ENCODE data around the gene ATP5IF1. TPM values are rescaled to one million over a fixed set of nuclear protein-coding genes. Genes with fewer than 3 reads are reported as not detected.
A peak's percentile ranks its signal among the peaks of the same experiment; 100 is the strongest.

ATP5IF1 gene
- total RNA-seq, 1 experiment from 2014 or later = 169 TPM

- TF ChIP-seq REST (IDR thresholded peaks at IDR 0.05; ENCODE audit: low read depth) = no peak
- no peak for TF ChIP-seq CEBPB (IDR thresholded peaks at IDR 0.05; ENCODE audit: low read depth)
- no peak for TF ChIP-seq EGR1 (IDR thresholded peaks at IDR 0.05; ENCODE audit: low read depth)
These were observed 2.7 kb upstream of the ATP5IF1 start (continued) for GRCh38 chr1:28233264-28233606.

- Histone ChIP-seq H3K9me2 (ENCODE audit: insufficient read depth) (no peaks in the 10 kb centered on the region), H3K36me3 (ENCODE audit: control insufficient read depth in 1 of 2, insufficient read depth in 2 of 2, low read length in 2 of 2) (peaks cover 3 to 8% of the 10 kb centered on the region in 2 experiments; a peak in 1 of 4 replicates), H3K4me1 (ENCODE audit: control insufficient read depth in 1 of 2, insufficient read depth in 2 of 2, low read length in 2 of 2) (peaks cover 9 to 24% of the 10 kb centered on the region in 2 experiments), H4K20me1 (ENCODE audit: insufficient read depth) (no peaks in the 10 kb centered on the region), H3K4me3 (replicated peaks in 1 of 2; ENCODE audit: low read depth in 1 of 2, low read length in 2 of 2) (peak overlapping the region; percentile 83), H3K79me2 (ENCODE audit: insufficient read depth, low read length) (peaks cover 35% of the 10 kb centered on the region), H3K27me3 (ENCODE audit: insufficient read depth, low read length) (no peaks in the 10 kb centered on the region), H3K4me2 (ENCODE audit: low read length) (peak overlapping the region; percentile 93), H3K9ac (ENCODE audit: low read length) (peak overlapping the region; percentile 84), H3K27ac (ENCODE audit: low read depth, low read length) (peak overlapping the region; percentile 72), H2AFZ (ENCODE audit: low read depth, low read length, poor library complexity, severe bottlenecking) (no peak overlapping the region), H3K9me3 (ENCODE audit: control insufficient read depth in 1 of 2, insufficient read depth in 1 of 2, low read depth in 1 of 2, low read length in 2 of 2) (no peaks in the 10 kb centered on the region)
- DNase-seq (ENCODE audit: low read depth, low spot score) (no peak), ATAC-seq (no peak)
- intact Hi-C loops (cut with micrococcal nuclease) = no loop called here
- POLR2A ChIA-PET = interaction anchor here (1.0 to 6.4 kb wide), 3 partner anchors 11 to 133 kb away, joined by 3 to 61 read pairs (median 3); partner anchors contain the start of gene PHACTR4
- BruUV-seq (replicated peaks) = no TSS peak
- no peak for TF ChIP-seq ZFX (IDR thresholded peaks at IDR 0.05)
- TF ChIP-seq JUND (IDR thresholded peaks at IDR 0.05) = no peak
- RAD21 ChIA-PET (ENCODE audit: low non-redundant PET in 1 of 2, low total read pairs in 2 of 2, uncharacterized antibody in 2 of 2, unreplicated experiment in 2 of 2) = no interaction called here
- CTCF ChIA-PET = interaction anchor here (0.8 to 3.5 kb wide), 4 partner anchors 9 to 28 kb away, joined by 4 to 42 read pairs (median 6); no protein-coding TSS in a partner anchor
These were observed 865 bp downstream of the ATP5IF1 start for GRCh38 chr1:28236656-28237322.
